Fibroblast of lung (primary cell): ENCODE results near the gene TPM4. TPM values are rescaled to one million over a fixed set of nuclear protein-coding genes. Genes with fewer than 3 reads are reported as not detected.
"Not testable (repeated sequence)": the region's sequence is repeated elsewhere in the genome, so short reads cannot be mapped to it uniquely, and the experiment has no call there.

Experiments
- DNase-seq, 2 donors: peaks; one replicate each; pipeline versions ENCODE4 v3.0.0 to v3.0.0-alpha.2; 2010; ENCODE audit warnings: low read depth in 2 of 2
- H2AFZ ChIP-seq: 2 replicates; pipeline ENCODE4 v1.5.1; 2012; ENCODE audit warnings: low read length, control low read depth, inconsistent platforms
- H3K27ac ChIP-seq: 2 replicates; pipeline ENCODE4 v1.5.1; 2011; ENCODE audit warnings: low read length, control low read depth; ENCODE audit not compliant: insufficient read depth
- H3K27me3 ChIP-seq: 2 replicates; pipeline ENCODE4 v1.5.1; 2011; ENCODE audit warnings: mild to moderate bottlenecking, low read length; ENCODE audit not compliant: control insufficient read depth, insufficient read depth
- H3K36me3 ChIP-seq: 2 replicates; pipeline ENCODE4 v1.5.1; 2011; ENCODE audit warnings: low read length; ENCODE audit not compliant: control insufficient read depth, insufficient read depth
- H3K4me1 ChIP-seq: 2 replicates; pipeline ENCODE4 v1.5.1; 2011; ENCODE audit warnings: low read length; ENCODE audit not compliant: control insufficient read depth, insufficient read depth; ENCODE audit errors: extremely low read depth
- H3K4me2 ChIP-seq: 2 replicates; pipeline ENCODE4 v1.5.1; 2011; ENCODE audit warnings: low read length, control low read depth; ENCODE audit not compliant: insufficient read depth; ENCODE audit errors: extremely low read depth
- H3K4me3 ChIP-seq, 4 experiments: fragments of 200-600 bp in 1 of 4; sonication (generic) in 1 of 4; replicated peaks in 1 of 4; 2 replicates each; pipeline ENCODE4 v1.5.1; 2011 to 2016; ENCODE audit warnings: low read length in 4 of 4, low read depth in 3 of 4, mild to moderate bottlenecking in 3 of 4, control low read depth in 2 of 4, inconsistent platforms in 1 of 4, mixed read lengths in 1 of 4; ENCODE audit not compliant: insufficient read depth in 1 of 4; ENCODE audit errors: control extremely low read depth in 1 of 4
- H3K79me2 ChIP-seq: 2 replicates; pipeline ENCODE4 v1.5.1; 2012; ENCODE audit warnings: mild to moderate bottlenecking, low read length, inconsistent platforms; ENCODE audit not compliant: control insufficient read depth, insufficient read depth
- H3K9ac ChIP-seq: 2 replicates; pipeline ENCODE4 v1.5.1; 2011; ENCODE audit warnings: mild to moderate bottlenecking, low read length, control low read depth; ENCODE audit not compliant: insufficient read depth
- H3K9me3 ChIP-seq: 2 replicates; pipeline ENCODE4 v1.5.1; 2012; ENCODE audit warnings: low read depth, low read length; ENCODE audit not compliant: control insufficient read depth, insufficient read depth
- H4K20me1 ChIP-seq: 2 replicates; pipeline ENCODE4 v1.5.1; 2011; ENCODE audit warnings: low read length; ENCODE audit not compliant: control insufficient read depth, insufficient read depth; ENCODE audit errors: extremely low read depth
- CTCF ChIP-seq, 2 donors: IDR thresholded peaks in 1 of 2; conservative IDR thresholded peaks in 1 of 2; 1 replicate in 1 of 2; 2 replicates in 1 of 2; pipeline ENCODE4 v1.5.1; 2011 to 2012; ENCODE audit warnings: low read length in 2 of 2, control low read depth in 1 of 2, inconsistent platforms in 1 of 2, low read depth in 1 of 2, mild to moderate bottlenecking in 1 of 2
- EZH2 ChIP-seq: IDR thresholded peaks from 2 replicates; pipeline ENCODE4 v1.5.1; 2012; ENCODE audit warnings: low read length, control low read depth, mild to moderate bottlenecking; ENCODE audit errors: missing control alignments
- polyA plus RNA-seq, 2 donors: library from polyadenylated mRNA; depleted of rRNA in 1 of 2; stranded (reverse) in 1 of 2; unstranded in 1 of 2; fragments of >200 nt; gene quantifications; 2 replicates each; pipeline ENCODE4 v1.2.1, GENCODE V29; 2011 to 2012; ENCODE audit warnings: missing spikeins in 1 of 2
- total RNA-seq: library from RNA; depleted of rRNA; stranded (reverse); fragments of >200 nt; gene quantifications from 2 replicates; pipeline ENCODE4 v1.2.1, GENCODE V29; 2014

Gene TPM4
- total and polyA plus RNA-seq, 2 donors (not counting 1 experiment from before 2014, with no cell fraction given) = 822 to 2,577 TPM

GRCh38 chr19:16117594-16118033 lies 41.3 kb downstream of the TPM4 start:
- H3K27me3 ChIP-seq = no peaks in the 10 kb centered on the region
- H3K27ac ChIP-seq = no peak overlapping the region
- no peak for TF ChIP-seq EZH2
- TF ChIP-seq CTCF (conservative IDR thresholded peaks at IDR 0.05 in 1 of 2, IDR thresholded peaks at IDR 0.05 in 1 of 2; ENCODE audit: low read depth in 1 of 2, low read length in 2 of 2) = no peak
- no peak overlapping the region for H3K4me2 ChIP-seq
- no peak overlapping the region for H2AFZ ChIP-seq
- H3K9ac ChIP-seq = no peak overlapping the region
- no peaks in the 10 kb centered on the region for H4K20me1 ChIP-seq
- no peak overlapping the region for H3K4me3 ChIP-seq
- DNase-seq = no peak
- peaks cover 4% of the 10 kb centered on the region for H3K4me1 ChIP-seq
- no peaks in the 10 kb centered on the region for H3K9me3 ChIP-seq
- H3K36me3 ChIP-seq = peaks cover 12% of the 10 kb centered on the region
- H3K79me2 ChIP-seq = peaks cover 26% of the 10 kb centered on the region

GRCh38 chr19:16118489-16119033 lies 42.3 kb downstream of the TPM4 start:
- TF ChIP-seq CTCF (conservative IDR thresholded peaks at IDR 0.05 in 1 of 2, IDR thresholded peaks at IDR 0.05 in 1 of 2; ENCODE audit: low read depth in 1 of 2, low read length in 2 of 2) (no peak), EZH2 (no peak)
- no peak overlapping the region for H3K4me3 ChIP-seq
- H3K79me2 ChIP-seq = peaks cover 19% of the 10 kb centered on the region
- no peaks in the 10 kb centered on the region for H4K20me1 ChIP-seq
- H2AFZ ChIP-seq = no peak overlapping the region
- H3K36me3 ChIP-seq = peaks cover 14% of the 10 kb centered on the region
- DNase-seq = no peak
- H3K9ac ChIP-seq = no peak overlapping the region
- no peaks in the 10 kb centered on the region for H3K4me1 ChIP-seq
- H3K27me3 ChIP-seq = no peaks in the 10 kb centered on the region
- no peaks in the 10 kb centered on the region for H3K9me3 ChIP-seq
- no peak overlapping the region for H3K4me2 ChIP-seq
- H3K27ac ChIP-seq = no peak overlapping the region

- Histone ChIP-seq H3K79me2 (peaks cover 14% of the 10 kb centered on the region), H3K36me3 (peaks cover 14% of the 10 kb centered on the region)
- H3K27me3 ChIP-seq, H3K4me3 ChIP-seq, H3K4me2 ChIP-seq, H2AFZ ChIP-seq, H3K4me1 ChIP-seq, H3K9me3 ChIP-seq, H3K27ac ChIP-seq, H3K9ac ChIP-seq, DNase-seq, H4K20me1 ChIP-seq: not testable (repeated sequence)
These were observed 43.0 kb downstream of the TPM4 start for GRCh38 chr19:16119075-16119857.
